ENCODE data around the gene GBF1. TPM values are rescaled to one million over a fixed set of nuclear protein-coding genes. Genes with fewer than 3 reads are reported as not detected.

GBF1 gene
- total and polyA plus RNA-seq, 10 of the 15 experiments (the other 5 are each of a cell fraction or from before 2014, with no cell fraction given), result 0.82 to 42.0 (median 21.8) TPM

GRCh38 chr10:102413806-102414561 lies 168.7 kb downstream of the GBF1 start:
- CTCF ChIA-PET, result interaction anchor here (1.1 to 1.7 kb wide), 2 partner anchors 11 to 65 kb away, joined by 3 to 4 read pairs; no protein-coding TSS in a partner anchor

More at GRCh38 chr10:102413806-102414561, 168.7 kb downstream of the GBF1 start:
- H3K4me3 ChIP-seq, result no peak overlapping the region
- H3K9me3 ChIP-seq (replicated peaks; ENCODE audit: control insufficient read depth, insufficient read depth, low read length), result no peaks in the 10 kb centered on the region
- DNase-seq (ENCODE audit: low read depth, low spot score), result no peak
- no peak for FAIRE-seq
- in situ Hi-C loops (cut with MboI), result no loop called here
- POLR2A ChIA-PET, result interaction anchor here (0.6 to 2.1 kb wide), 4 partner anchors 10 to 48 kb away, joined by 3 to 9 read pairs (median 3); partner anchors contain the start of gene NFKB2
- no TSS peak for BruUV-seq (replicated peaks)
- RAD21 ChIA-PET (ENCODE audit: unreplicated experiment), result no interaction called here
- H2AFZ ChIP-seq (ENCODE audit: control insufficient read depth, low read depth, low read length), result no peak overlapping the region
- H3K4me2 ChIP-seq (ENCODE audit: control insufficient read depth, insufficient read depth), result no peak overlapping the region
- H3K4me1 ChIP-seq (ENCODE audit: control insufficient read depth, insufficient read depth, low read length), result peaks cover 9% of the 10 kb centered on the region
- no peaks in the 10 kb centered on the region for H3K36me3 ChIP-seq (ENCODE audit: control insufficient read depth in 2 of 2, insufficient read depth in 2 of 2, low read length in 1 of 2)
- no peak overlapping the region for H3K27ac ChIP-seq (ENCODE audit: control insufficient read depth, insufficient read depth)
- ATAC-seq, result no peak
- H3K9ac ChIP-seq (ENCODE audit: control insufficient read depth, insufficient read depth, low read length), result no peak overlapping the region
- intact Hi-C loops (cut with micrococcal nuclease; ENCODE audit: unreplicated experiment), result no loop called here
- TF ChIP-seq ZSCAN29 (IDR thresholded peaks at IDR 0.05), result no peak
- TF ChIP-seq, protein P1, sequence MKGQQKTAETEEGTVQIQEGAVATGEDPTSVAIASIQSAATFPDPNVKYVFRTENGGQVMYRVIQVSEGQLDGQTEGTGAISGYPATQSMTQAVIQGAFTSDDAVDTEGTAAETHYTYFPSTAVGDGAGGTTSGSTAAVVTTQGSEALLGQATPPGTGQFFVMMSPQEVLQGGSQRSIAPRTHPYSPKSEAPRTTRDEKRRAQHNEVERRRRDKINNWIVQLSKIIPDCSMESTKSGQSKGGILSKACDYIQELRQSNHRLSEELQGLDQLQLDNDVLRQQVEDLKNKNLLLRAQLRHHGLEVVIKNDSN (IDR thresholded peaks at IDR 0.05; ENCODE audit: borderline replicate concordance, extremely low read length, insufficient read depth, low read depth, low read length), result no peak
- no peak for TF ChIP-seq NFYA (IDR thresholded peaks at IDR 0.05; ENCODE audit: borderline replicate concordance, low read depth, low read length)
- no peak for TF ChIP-seq GATAD2B (conservative IDR thresholded peaks at IDR 0.05; ENCODE audit: low read depth)
- no peak for TF ChIP-seq RBBP5 (conservative IDR thresholded peaks at IDR 0.05)
- TF ChIP-seq POU2F2 (IDR thresholded peaks at IDR 0.05; ENCODE audit: borderline replicate concordance, low read depth, low read length), result no peak
- no peak for TF ChIP-seq SREBF2 (IDR thresholded peaks at IDR 0.05; ENCODE audit: low read length)
- no peak for TF ChIP-seq ZNF24 (IDR thresholded peaks at IDR 0.05)
- no peak for TF ChIP-seq BRCA1 (IDR thresholded peaks at IDR 0.05; ENCODE audit: low read depth, low read length)
- no peak for TF ChIP-seq BCL11A (IDR thresholded peaks at IDR 0.05; ENCODE audit: low read depth, low read length)
- TF ChIP-seq NR2C2 (IDR thresholded peaks at IDR 0.05; ENCODE audit: borderline replicate concordance, control insufficient read depth, insufficient read length, low read depth), result no peak
- no peak for TF ChIP-seq POLR2AphosphoS5 (IDR thresholded peaks at IDR 0.05; ENCODE audit: low read length)
- TF ChIP-seq CREM (IDR thresholded peaks at IDR 0.05; ENCODE audit: low read depth), result no peak
- TF ChIP-seq, protein P2, sequence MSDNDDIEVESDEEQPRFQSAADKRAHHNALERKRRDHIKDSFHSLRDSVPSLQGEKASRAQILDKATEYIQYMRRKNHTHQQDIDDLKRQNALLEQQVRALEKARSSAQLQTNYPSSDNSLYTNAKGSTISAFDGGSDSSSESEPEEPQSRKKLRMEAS (IDR thresholded peaks at IDR 0.05; ENCODE audit: low read depth, low read length), result no peak
- no peak for TF ChIP-seq ESRRA (IDR thresholded peaks at IDR 0.05; ENCODE audit: low read length)
- no peak for TF ChIP-seq PBX3 (IDR thresholded peaks at IDR 0.05; ENCODE audit: insufficient replicate concordance, low read depth, low read length)
- no peak for TF ChIP-seq KAT2A (conservative IDR thresholded peaks at IDR 0.05; ENCODE audit: control insufficient read depth, low read depth, low read length)
- no peak for TF ChIP-seq POLR2AphosphoS2 (IDR thresholded peaks at IDR 0.05; ENCODE audit: low read depth, low read length)
- TF ChIP-seq ZNF622 (IDR thresholded peaks at IDR 0.05), result no peak
- no peak for TF ChIP-seq SUPT20H (IDR thresholded peaks at IDR 0.05; ENCODE audit: borderline replicate concordance, control insufficient read depth, low read depth, low read length)
- H4K20me1 ChIP-seq (ENCODE audit: control insufficient read depth, insufficient read depth), result peaks cover 5% of the 10 kb centered on the region; the same call in 1 of the 2 replicates
- 49% methylated on average over 14 of the region's 16 CpGs for WGBS (ENCODE audit: insufficient coverage, insufficient replicate concordance, low lambda C conversion rate, missing lambda C conversion rate)
- peaks cover 16 to 17% of the 10 kb centered on the region in 2 experiments for H3K27me3 ChIP-seq (replicated peaks in 1 of 2; ENCODE audit: control insufficient read depth in 2 of 2, insufficient read depth in 2 of 2, low read length in 1 of 2)
- no peaks in the 10 kb centered on the region for H3K79me2 ChIP-seq (ENCODE audit: control insufficient read depth, insufficient read depth, low read length)
- SMC1A ChIA-PET (ENCODE audit: uncharacterized antibody, unreplicated experiment), result no interaction called here

Measured in GM12878 (cell line).